IMR-90 (cell line): ENCODE results near the gene PKHD1. TPM values are rescaled to one million over a fixed set of nuclear protein-coding genes. Genes with fewer than 3 reads are reported as not detected.

Experiments used
- ATAC-seq: fragments of 200-7000 bp; cut with Tn5 transposase; 2 replicates; pipeline ENCODE4 v1.9.1; 2020; ENCODE audit warnings: low read depth, mild to moderate bottlenecking, moderate library complexity
- BruUV-seq: library from RNA; stranded (reverse); fragments of 400-500 nt; replicated peaks from 2 replicates; lab custom pipeline; 2021; lab: Mats Ljungman, UMichigan
- CTCF ChIA-PET: fragments of 300-600 bp; formaldehyde crosslinking; extraction: SDS; loops from one replicate; lab custom pipeline; 2021; ENCODE audit warnings: antibody characterized with exemption; lab: Yijun Ruan, JAX
- POLR2A ChIA-PET: fragments of 300-600 bp; sonication (Branson Sonifier 250); formaldehyde crosslinking; loops from one replicate; lab custom pipeline; 2022; ENCODE audit warnings: antibody characterized with exemption; ENCODE audit not compliant: unreplicated experiment; lab: Charles Lee
- DNase-seq: peaks from one replicate; pipeline ENCODE4 v3.0.0; 2013
- H2AFZ ChIP-seq: replicated peaks from 2 replicates; pipeline ENCODE3; 2013; ENCODE audit warnings: low read length, mild to moderate bottlenecking; ENCODE audit not compliant: poor library complexity
- H2AK5ac ChIP-seq: 2 replicates; pipeline ENCODE4 v1.6.1; 2013; ENCODE audit warnings: low read depth, low read length, inconsistent platforms
- H2AK9ac ChIP-seq: replicated peaks from 2 replicates; pipeline ENCODE3; 2013; ENCODE audit warnings: mild to moderate bottlenecking, low read depth, low read length, moderate library complexity; ENCODE audit not compliant: poor library complexity
- H2BK120ac ChIP-seq: 2 replicates; pipeline ENCODE4 v1.6.1; 2013; ENCODE audit warnings: low read depth, low read length, inconsistent platforms
- H2BK15ac ChIP-seq: 3 replicates; pipeline ENCODE4 v1.6.1; 2013; ENCODE audit warnings: low read depth, low read length, inconsistent platforms
- H2BK20ac ChIP-seq: 2 replicates; pipeline ENCODE4 v1.6.1; 2013; ENCODE audit warnings: low read depth, mild to moderate bottlenecking, inconsistent platforms, low read length, moderate library complexity
- H2BK5ac ChIP-seq: 2 replicates; pipeline ENCODE4 v1.6.1; 2013; ENCODE audit warnings: mild to moderate bottlenecking, low read depth, low read length, inconsistent platforms; ENCODE audit not compliant: poor library complexity, severe bottlenecking
- H3K14ac ChIP-seq: replicated peaks from 2 replicates; pipeline ENCODE4 v1.6.1; 2013; ENCODE audit warnings: low read depth, low read length, inconsistent platforms
- H3K18ac ChIP-seq: 2 replicates; pipeline ENCODE4 v1.6.1; 2013; ENCODE audit warnings: low read depth, low read length, control low read depth
- H3K23ac ChIP-seq: 2 replicates; pipeline ENCODE4 v1.6.1; 2013; ENCODE audit warnings: low read depth, low read length, inconsistent platforms
- H3K27ac ChIP-seq: 2 replicates; pipeline ENCODE4 v1.5.1; 2013; ENCODE audit warnings: mild to moderate bottlenecking, control low read depth, low read length; ENCODE audit not compliant: insufficient read depth
- H3K27me3 ChIP-seq: 2 replicates; pipeline ENCODE4 v1.6.1; 2013; ENCODE audit warnings: low read length; ENCODE audit not compliant: control insufficient read depth, insufficient read depth
- H3K36me3 ChIP-seq: 2 replicates; pipeline ENCODE4 v1.6.1; 2013; ENCODE audit warnings: low read length, mixed read lengths; ENCODE audit not compliant: control insufficient read depth, insufficient read depth
- H3K4ac ChIP-seq: 2 replicates; pipeline ENCODE4 v1.6.1; 2013; ENCODE audit warnings: low read depth, low read length, inconsistent platforms
- H3K4me1 ChIP-seq: 2 replicates; pipeline ENCODE4 v1.6.1; 2013; ENCODE audit warnings: low read length, mixed read lengths; ENCODE audit not compliant: control insufficient read depth, insufficient read depth
- H3K4me2 ChIP-seq: 2 replicates; pipeline ENCODE4 v1.6.1; 2013; ENCODE audit warnings: low read depth, mild to moderate bottlenecking, control low read depth, low read length, moderate library complexity
- H3K4me3 ChIP-seq: 2 replicates; pipeline ENCODE4 v1.5.1; 2013; ENCODE audit warnings: low read depth, mild to moderate bottlenecking, control low read depth, low read length, moderate library complexity; ENCODE audit not compliant: insufficient read depth
- H3K56ac ChIP-seq: 2 replicates; pipeline ENCODE4 v1.6.1; 2013; ENCODE audit warnings: low read length, inconsistent platforms; ENCODE audit not compliant: insufficient read depth; ENCODE audit errors: extremely low read depth
- H3K79me1 ChIP-seq, 2 experiments: 2 replicates each; pipeline ENCODE4 v1.6.1; 2013; ENCODE audit warnings: low read length in 2 of 2, inconsistent platforms in 1 of 2, low read depth in 1 of 2
- H3K9ac ChIP-seq: 2 replicates; pipeline ENCODE4 v1.6.1; 2013; ENCODE audit warnings: low read depth, low read length, control low read depth
- H3K9me1 ChIP-seq: 2 replicates; pipeline ENCODE4 v1.6.1; 2013; ENCODE audit warnings: low read length, inconsistent platforms; ENCODE audit not compliant: insufficient read depth
- H3K9me3 ChIP-seq: 2 replicates; pipeline ENCODE4 v1.6.1; 2013; ENCODE audit warnings: low read length; ENCODE audit not compliant: control insufficient read depth, insufficient read depth
- H4K20me1 ChIP-seq: 2 replicates; pipeline ENCODE4 v1.6.1; 2013; ENCODE audit warnings: low read length, inconsistent platforms; ENCODE audit not compliant: insufficient read depth
- H4K5ac ChIP-seq: 2 replicates; pipeline ENCODE4 v1.6.1; 2013; ENCODE audit warnings: mild to moderate bottlenecking, low read depth, low read length, control low read depth
- H4K8ac ChIP-seq, 2 experiments: 2 replicates each; pipeline ENCODE4 v1.6.1; 2013; ENCODE audit warnings: low read depth in 2 of 2, low read length in 2 of 2, control low read depth in 1 of 2, inconsistent platforms in 1 of 2
- H4K91ac ChIP-seq: 2 replicates; pipeline ENCODE4 v1.6.1; 2013; ENCODE audit warnings: low read depth, low read length, inconsistent platforms; ENCODE audit not compliant: insufficient read depth
- BHLHE40 ChIP-seq: fragments of 150-350 bp; IDR thresholded peaks from 2 replicates; pipeline ENCODE4 v1.6.1; 2016; ENCODE audit warnings: mild to moderate bottlenecking, low read depth, low read length
- MAFK ChIP-seq: IDR thresholded peaks from 2 replicates; pipeline ENCODE4 v1.6.1; 2012; ENCODE audit warnings: low read depth, low read length, improper control_type of control experiment
- MAZ ChIP-seq: IDR thresholded peaks from 2 replicates; pipeline ENCODE4 v1.6.1; 2012; ENCODE audit warnings: low read depth, mild to moderate bottlenecking, low read length, improper control_type of control experiment, moderate library complexity, borderline replicate concordance
- MXI1 ChIP-seq: IDR thresholded peaks from 2 replicates; pipeline ENCODE4 v1.6.1; 2012; ENCODE audit warnings: low read depth, mild to moderate bottlenecking, low read length, moderate library complexity, borderline replicate concordance
- NFE2L2 ChIP-seq: fragments of 150-350 bp; IDR thresholded peaks from 2 replicates; pipeline ENCODE4 v1.6.1; 2016; ENCODE audit warnings: low read depth, mild to moderate bottlenecking, low read length
- RAD21 ChIP-seq: IDR thresholded peaks from 2 replicates; pipeline ENCODE4 v1.6.1; 2012; ENCODE audit warnings: low read length, improper control_type of control experiment
- RFX5 ChIP-seq: IDR thresholded peaks from 2 replicates; pipeline ENCODE4 v1.8.0; 2012; ENCODE audit warnings: low read depth, mild to moderate bottlenecking, low read length, moderate library complexity
- SMC3 ChIP-seq: fragments of 150-350 bp; IDR thresholded peaks from 2 replicates; pipeline ENCODE4 v1.6.1; 2016; ENCODE audit warnings: low read depth, mild to moderate bottlenecking, antibody characterized with exemption, low read length, moderate library complexity
- WGBS, 2 experiments: methylation state at CpG; one replicate each; pipeline versions ENCODE4 v1.1.5 to v1.1.7; 2013; ENCODE audit warnings: missing lambda C conversion rate in 2 of 2; ENCODE audit not compliant: insufficient read length in 1 of 2; ENCODE audit errors: extremely low coverage in 2 of 2; 5-methylcytosine and 5-hydroxymethylcytosine counted together
- dilution Hi-C: fragments of 300-500 bp; cut with HindIII; formaldehyde crosslinking; loops from one replicate; pipeline ENCODE4 v1.14.3; 2018; ENCODE audit warnings: low sequenced_read_pairs; ENCODE audit not compliant: unreplicated experiment
- in situ Hi-C: fragments of 300-500 bp; cut with MboI; formaldehyde crosslinking; loops from 3 replicates; pipeline ENCODE4 v1.14.3; 2019; ENCODE audit warnings: low sequenced_read_pairs, inconsistent platforms, mixed read lengths
- intact Hi-C: fragments of 100-400 bp; cut with micrococcal nuclease; formaldehyde crosslinking; loops from 2 replicates; pipeline ENCODE4 v1.10.0; 2022
- polyA plus RNA-seq, 3 experiments: library from polyadenylated mRNA; depleted of rRNA; stranded (reverse); fragments of >200 nt; gene quantifications; 2 replicates each; pipeline ENCODE4 v1.2.3, GENCODE V29; 2012; ENCODE audit warnings: low replicate concordance in 1 of 3
- total RNA-seq: library from RNA; depleted of rRNA; stranded (reverse); fragments of >200 nt; gene quantifications from 2 replicates; pipeline ENCODE4 v1.2.3, GENCODE V29; 2012
- TF ChIP-seq, protein P1 (sequence below): fragments of 150-350 bp; IDR thresholded peaks from 2 replicates; pipeline ENCODE4 v1.6.1; 2016; ENCODE audit warnings: low read depth, mild to moderate bottlenecking, low read length, moderate library complexity, borderline replicate concordance

Gene PKHD1
- total and polyA plus RNA-seq, 2 of the 4 experiments (the other 2 are of a cell fraction): not detected

- dilution Hi-C loops: no loop called here
- H3K4me2 ChIP-seq: no peak overlapping the region
Measured at GRCh38 chr6:51660767-51661166, 426.6 kb downstream of the PKHD1 start.

More at GRCh38 chr6:51660767-51661166, 426.6 kb downstream of the PKHD1 start:
- ChIA-PET CTCF (no interaction called here), POLR2A (no interaction called here)
- H3K27me3 ChIP-seq: no peaks in the 10 kb centered on the region
- peaks cover 7% of the 10 kb centered on the region for H3K9me3 ChIP-seq
- no peak overlapping the region for H3K4ac ChIP-seq
- H4K20me1 ChIP-seq: no peaks in the 10 kb centered on the region
- H2BK120ac ChIP-seq: no peak overlapping the region
- no peak overlapping the region for H3K14ac ChIP-seq
- no peak overlapping the region for H2AFZ ChIP-seq
- no peak overlapping the region for H2BK15ac ChIP-seq
- no peak overlapping the region for H2AK5ac ChIP-seq
- H2BK5ac ChIP-seq: no peak overlapping the region
- no TSS peak for BruUV-seq
- no peak overlapping the region for H4K91ac ChIP-seq
- H3K9me1 ChIP-seq: no peaks in the 10 kb centered on the region
- intact Hi-C loops (no loop called here), in situ Hi-C loops (no loop called here)
- no peak overlapping the region for H4K8ac ChIP-seq
- DNase-seq (no peak), ATAC-seq (no peak)
- no peaks in the 10 kb centered on the region for H3K79me1 ChIP-seq
- no peak overlapping the region for H4K5ac ChIP-seq
- no peak overlapping the region for H2AK9ac ChIP-seq
- H3K27ac ChIP-seq: no peak overlapping the region
- H2BK20ac ChIP-seq: no peak overlapping the region
- no peaks in the 10 kb centered on the region for H3K4me1 ChIP-seq
- H3K56ac ChIP-seq: no peak overlapping the region
- no peak overlapping the region for H3K23ac ChIP-seq
- WGBS, 2 experiments: no CpG with 5 or more reads among the region's 3 CpGs
- no peaks in the 10 kb centered on the region for H3K36me3 ChIP-seq
- no peak overlapping the region for H3K18ac ChIP-seq
- no peak overlapping the region for H3K9ac ChIP-seq
- H3K4me3 ChIP-seq: no peak overlapping the region
- no peak for TF ChIP-seq NFE2L2
- TF ChIP-seq RFX5: no peak
- no peak for TF ChIP-seq MXI1
- TF ChIP-seq, protein P1, sequence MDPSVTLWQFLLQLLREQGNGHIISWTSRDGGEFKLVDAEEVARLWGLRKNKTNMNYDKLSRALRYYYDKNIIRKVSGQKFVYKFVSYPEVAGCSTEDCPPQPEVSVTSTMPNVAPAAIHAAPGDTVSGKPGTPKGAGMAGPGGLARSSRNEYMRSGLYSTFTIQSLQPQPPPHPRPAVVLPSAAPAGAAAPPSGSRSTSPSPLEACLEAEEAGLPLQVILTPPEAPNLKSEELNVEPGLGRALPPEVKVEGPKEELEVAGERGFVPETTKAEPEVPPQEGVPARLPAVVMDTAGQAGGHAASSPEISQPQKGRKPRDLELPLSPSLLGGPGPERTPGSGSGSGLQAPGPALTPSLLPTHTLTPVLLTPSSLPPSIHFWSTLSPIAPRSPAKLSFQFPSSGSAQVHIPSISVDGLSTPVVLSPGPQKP: no peak
- no peak for TF ChIP-seq MAZ
- TF ChIP-seq RAD21: no peak
- TF ChIP-seq BHLHE40: no peak
- no peak for TF ChIP-seq MAFK
- no peak for TF ChIP-seq SMC3
